ENCODE results near the gene CHD5.

CHD5 gene

DNA sequence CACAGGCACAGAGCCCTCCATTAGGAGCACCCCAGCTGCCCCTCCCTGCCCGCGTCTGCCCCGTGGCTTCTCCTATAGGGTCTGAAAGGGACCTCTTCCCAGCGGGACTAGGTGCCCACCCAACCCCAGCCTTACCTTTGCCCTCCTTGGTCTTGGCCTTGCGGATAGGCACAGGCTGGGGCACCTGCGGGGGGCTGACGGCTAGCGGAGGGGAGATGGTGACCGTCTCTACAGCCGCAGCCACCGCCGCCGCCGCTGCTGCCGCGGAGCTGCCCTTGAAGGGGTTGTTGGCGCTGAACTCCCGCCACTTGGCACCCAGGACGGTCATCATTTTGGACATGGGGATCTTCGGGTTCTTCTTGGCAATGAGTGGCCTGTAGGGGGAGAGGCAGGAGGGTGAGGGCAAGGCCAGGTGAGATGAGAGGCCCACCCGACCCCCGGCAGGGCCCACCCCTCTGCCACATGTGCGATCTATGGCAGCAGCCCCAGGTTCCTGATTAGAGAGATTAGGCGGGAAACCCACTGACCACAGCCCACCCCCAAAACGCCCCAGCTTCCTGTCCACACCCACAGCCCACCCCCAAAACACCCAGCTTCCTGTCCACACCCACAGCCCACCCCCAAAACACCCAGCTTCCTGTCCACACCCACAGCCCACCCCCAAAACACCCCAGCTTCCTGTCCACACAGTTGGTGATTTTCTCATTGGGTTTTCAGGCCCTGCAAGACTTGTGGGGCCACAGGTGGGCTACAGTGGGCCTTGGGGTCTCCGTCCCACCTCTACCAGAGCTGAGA, 25.4 kb downstream of the CHD5 start:
- DNase-seq (ENCODE audit: low spot score) = no peak

DNA sequence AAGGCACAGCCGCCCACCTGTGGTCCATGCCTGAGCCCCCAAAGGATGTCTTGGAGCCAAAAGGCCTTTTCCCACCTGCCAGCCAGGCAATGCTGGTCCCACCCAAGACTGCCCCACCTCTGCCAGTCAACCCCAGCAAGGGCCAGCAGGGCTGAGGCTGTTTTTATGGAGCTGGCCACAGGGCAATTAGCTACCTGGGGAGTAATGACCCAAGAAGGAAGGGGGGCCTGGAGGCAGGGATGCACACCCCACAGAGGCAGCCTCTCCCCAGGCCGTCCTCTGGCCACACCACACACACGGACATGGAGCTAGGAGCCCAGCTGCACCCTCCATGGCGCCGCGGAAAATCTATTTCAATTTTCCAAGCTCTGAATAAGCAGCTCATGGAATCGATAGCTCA, 27.2 kb downstream of the CHD5 start:
- DNase-seq (ENCODE audit: low spot score) = no peak

DNA sequence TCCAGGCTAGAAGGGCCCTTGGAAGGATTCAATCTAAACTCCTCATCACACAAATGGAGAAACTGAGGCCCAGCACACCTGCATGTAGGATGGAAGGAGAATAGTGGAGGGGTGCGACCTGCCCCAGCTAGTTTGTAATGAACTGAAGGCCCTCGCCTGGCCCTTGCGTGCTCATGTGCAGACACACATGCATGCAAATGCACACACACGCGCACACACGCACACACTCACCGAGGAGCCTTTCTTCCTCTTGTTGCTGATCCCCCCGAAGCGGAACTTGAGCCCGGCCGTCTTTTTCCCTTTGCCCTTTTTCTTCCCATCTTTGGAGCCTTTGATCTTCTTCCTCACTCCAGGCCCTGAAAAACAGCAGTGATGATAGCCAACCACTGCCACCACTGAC, 27.9 kb downstream of the CHD5 start:
- no peak for DNase-seq (ENCODE audit: low spot score)

DNA sequence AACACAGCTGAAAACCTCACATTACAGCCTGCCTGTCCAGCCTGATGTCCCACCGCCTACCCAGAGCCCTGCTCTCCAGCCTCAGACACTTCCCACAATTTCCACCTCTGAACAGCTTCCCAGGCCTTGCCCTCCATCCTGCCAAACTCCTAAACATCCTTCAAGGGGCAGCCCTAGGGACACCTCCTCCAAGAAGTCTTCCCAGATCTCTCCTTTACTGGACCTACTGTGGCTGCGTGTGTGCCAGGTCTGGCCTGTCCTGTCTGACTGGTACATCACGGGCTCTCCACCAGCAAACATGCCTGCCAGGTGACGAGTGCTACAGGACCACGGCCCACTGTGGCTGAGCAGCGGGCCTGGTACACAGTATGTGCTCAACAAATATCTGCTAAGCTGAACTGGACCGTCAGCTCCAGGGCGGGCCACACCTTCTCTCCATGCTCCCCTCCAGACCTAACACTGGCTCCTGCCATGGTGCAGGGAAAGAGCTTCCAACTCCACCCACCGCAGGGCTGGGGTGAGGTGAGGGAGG, 28.8 kb downstream of the CHD5 start:
- no peak for DNase-seq (ENCODE audit: low spot score)

DNA sequence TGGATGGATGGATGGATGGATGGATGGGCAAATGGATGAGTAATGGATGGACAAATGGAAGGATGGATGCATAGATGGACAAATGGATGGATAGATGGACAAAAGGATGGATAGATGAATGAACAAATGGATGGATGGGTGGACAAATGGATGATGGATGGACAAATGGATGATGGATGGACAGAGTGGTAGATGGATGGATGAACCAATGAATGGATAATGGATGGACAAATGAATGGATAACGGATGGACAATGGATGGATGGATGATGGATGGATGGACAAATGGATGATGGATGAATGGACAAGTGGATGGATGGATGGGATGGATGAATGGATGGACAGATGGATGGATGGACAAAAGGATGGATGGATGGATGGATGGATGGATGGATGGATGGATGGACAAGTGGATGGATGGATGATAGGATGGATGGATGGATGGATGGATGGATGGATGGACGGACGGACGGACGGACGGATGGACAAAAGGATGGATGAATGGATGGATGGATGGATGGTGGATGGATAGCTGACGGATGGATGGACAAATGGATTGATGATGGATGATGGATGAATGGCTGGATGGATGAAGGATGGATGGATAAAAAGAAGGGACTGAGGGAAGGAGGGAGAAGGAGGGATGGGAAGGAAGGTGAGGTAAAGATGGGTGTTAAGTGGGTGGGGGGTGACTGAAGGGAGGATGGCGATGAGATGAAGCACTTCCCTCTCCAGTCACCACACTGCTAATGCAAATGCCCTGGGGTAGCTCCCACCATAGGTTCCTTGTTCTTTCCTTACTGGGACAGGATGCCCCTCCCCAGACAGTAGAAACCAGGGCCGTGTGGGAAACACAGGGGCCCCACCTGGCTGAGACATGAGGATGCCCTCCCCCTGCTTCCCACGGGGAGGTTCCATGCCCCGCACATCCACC, 29.8 kb downstream of the CHD5 start:
- no peak for DNase-seq (ENCODE audit: low spot score)

DNA sequence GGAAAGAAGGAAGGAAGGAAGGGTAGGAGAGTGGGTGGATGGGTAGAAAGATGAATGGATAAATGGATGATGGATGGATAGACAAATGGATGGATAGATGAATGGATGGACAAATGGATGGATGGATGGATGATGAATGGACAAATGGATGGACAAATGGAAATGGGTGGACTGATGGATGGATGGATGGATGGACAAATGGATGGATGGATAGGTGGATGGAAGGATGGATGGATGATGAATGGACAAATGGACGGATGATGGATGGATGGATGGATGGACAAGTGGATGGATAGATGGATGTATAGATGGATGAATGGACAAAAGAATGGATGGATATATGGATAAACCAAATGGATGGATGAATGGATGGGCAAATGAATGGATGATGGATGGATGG, 30.5 kb downstream of the CHD5 start:
- DNase-seq (ENCODE audit: low spot score) = no peak

DNA sequence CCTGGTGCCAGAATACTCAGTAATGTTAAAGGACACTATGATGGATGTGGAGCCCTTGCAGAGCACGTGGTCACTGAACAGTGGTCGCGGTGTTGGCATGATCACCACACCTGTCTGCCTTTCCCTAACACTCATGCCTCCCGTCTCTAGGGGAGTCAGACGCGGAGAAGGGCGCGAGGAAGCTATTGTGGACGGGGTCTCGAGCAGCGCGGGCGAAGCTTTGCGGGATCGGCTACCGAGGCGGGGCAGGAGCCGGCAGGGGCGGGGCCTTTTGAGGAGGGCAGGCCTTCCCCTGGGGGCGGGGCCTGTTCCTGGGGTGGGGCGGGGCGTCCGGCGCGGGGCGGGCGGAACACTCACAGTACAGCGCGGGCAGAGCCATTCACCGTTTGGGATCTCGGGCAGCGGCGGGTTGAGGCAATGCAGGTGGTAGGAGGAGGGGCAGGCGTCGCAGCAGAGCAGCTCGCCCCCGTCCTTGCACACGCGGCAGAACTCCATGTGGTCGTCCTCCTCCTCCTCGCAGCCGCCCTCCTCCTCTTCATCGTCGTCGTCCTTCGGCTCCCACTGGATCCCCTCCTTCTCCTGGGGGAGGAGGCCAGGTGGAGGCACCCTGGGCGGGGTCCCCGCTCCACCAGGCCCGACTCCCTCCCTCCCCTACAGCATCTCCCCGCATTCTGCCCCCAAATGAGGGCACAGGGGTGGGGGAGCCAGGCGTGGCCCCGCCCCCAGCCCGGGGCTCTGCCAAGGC, 31.5 kb downstream of the CHD5 start:
- DNase-seq (ENCODE audit: low spot score) = peak; percentile 82

DNA sequence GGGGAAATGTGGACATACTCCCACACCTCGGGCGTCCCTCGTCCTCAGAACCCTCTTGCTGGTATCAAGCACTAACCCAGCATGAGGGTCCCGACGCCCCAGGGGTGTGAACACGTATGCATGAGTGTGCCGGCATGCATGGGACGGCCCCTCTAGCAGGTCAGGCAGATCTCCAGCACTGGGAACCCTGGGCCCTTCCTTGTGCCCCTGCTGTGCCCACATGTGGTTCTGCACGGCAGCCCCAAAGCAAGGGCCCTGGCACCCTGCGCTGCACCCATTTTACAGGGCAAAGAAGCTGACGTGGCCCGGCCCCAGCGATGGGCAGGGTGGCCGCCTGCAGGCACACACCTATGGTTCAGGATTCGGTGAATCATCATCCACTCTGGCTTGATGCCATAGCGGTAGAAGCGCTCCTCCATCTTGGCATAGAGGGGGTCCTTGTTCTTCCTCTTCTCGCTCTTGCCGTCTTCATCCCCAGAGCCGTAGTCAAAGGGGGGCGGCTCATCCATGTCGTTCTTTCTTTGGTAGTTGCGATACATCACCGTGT, 34.2 kb downstream of the CHD5 start:
- no peak for DNase-seq (ENCODE audit: low spot score)

DNA sequence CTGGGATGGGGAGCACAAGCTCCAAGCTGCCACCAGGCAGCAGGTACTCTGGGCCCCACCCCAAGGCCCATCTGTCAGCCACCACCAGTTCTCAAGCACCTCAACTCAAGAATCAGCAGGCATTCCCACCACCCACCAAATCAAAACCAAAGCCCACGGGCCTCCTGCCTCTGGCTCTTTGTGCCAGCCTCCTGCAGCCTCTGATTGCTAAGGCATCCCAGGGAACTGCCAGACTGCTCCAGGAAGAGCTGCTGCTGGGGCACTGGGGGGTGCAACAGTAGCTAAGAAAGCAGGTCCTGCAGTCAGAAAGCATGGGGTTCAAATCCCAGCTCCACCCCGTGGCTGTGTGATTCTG, 34.7 kb downstream of the CHD5 start:
- no peak for DNase-seq (ENCODE audit: low spot score)

DNA sequence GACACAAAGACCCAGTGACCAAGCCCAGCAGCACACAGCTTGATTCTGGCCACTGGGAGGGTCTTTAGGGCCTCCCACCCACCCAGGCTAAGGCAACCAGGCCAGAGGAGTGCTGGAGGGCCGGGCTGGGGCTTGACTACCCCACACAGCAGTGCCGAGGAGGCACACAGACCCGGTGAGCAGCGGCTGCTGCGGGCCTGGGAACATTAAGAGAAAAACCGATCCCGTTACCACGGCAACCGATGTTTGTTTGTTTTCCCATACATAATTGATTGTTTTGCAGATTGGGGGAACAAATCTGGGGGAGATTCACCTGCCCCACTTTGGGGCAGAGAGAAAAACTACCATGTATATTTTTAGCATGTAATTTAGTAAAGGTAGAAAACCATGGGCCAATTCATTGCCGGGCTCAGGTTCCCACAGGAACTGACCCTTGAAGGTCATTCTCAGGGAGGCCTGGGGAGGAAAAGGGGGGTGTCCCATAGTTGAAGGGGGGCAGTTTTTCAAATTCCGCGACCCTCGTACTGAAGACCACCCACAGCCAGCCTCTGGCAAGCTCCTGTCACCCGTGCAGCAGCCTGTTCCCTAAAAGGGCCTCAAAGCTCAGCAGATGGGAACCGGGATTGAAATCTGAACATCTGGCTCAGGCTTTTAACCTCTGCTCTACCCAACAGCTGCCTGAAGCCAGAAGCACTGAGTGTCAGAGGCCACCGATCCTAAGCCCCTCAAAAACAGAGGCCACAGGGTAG, 35.3 kb downstream of the CHD5 start:
- DNase-seq (ENCODE audit: low spot score) = no peak

DNA sequence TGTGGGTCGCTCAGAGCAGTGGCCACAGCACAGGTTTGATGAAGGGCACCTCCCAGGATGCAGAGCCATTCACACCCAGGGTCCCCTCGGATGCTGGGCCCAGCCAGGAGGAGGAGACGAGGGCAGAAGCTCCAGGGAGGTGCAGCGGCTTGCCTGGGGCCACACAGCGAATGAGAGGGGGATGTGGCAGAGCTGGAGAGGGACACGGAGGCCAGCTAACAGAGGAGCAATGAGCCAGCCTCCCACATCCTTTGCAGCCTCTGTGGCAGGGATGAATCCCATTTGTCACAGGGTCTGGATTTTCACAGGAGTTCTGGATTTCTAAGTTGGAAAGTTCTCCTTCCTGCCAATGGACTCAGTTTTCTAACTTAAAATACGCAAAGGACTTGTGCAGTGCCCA, 35.9 kb downstream of the CHD5 start:
- no peak for DNase-seq (ENCODE audit: low spot score)

DNA sequence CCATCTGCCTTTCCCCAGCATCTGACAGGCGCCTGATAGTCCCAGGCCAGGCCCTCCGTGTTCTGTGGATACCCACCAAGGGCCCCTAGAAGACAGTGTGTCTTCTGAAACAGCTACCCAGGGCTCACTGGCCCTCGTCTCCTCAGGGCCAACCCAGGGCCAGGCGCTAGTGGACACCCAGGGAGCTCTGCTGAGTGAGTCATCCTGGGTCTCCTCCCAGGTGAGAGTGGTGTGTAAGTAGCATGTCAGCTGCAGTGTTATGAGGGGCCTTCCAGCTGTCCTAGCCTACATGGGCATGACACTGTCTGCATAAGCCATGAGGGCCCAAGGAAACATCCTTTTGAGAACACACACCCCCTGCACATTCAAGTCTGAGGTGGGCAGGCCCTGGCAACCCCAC, 36.7 kb downstream of the CHD5 start:
- peak; percentile 57 for DNase-seq (ENCODE audit: low spot score)

DNA sequence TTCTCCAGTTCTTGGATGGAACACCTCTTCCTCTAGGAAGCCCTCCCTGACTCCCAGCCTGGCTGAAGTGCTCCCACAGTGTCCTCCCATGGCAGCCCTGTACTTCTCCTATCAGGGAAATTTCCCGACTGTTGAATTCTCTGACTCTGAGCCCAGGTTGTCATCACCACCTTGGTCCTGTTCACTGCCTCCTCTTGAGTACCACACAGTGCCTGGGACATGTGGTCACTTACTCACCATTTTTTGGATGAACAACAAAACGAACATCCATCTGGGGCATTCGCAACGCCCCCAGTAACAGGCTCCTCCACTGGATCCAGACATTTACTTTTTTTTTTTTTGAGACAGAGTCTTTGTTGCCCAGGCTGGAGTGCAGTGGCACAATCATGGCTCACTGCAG, 37.4 kb downstream of the CHD5 start:
- DNase-seq (ENCODE audit: low spot score) = no peak

DNA sequence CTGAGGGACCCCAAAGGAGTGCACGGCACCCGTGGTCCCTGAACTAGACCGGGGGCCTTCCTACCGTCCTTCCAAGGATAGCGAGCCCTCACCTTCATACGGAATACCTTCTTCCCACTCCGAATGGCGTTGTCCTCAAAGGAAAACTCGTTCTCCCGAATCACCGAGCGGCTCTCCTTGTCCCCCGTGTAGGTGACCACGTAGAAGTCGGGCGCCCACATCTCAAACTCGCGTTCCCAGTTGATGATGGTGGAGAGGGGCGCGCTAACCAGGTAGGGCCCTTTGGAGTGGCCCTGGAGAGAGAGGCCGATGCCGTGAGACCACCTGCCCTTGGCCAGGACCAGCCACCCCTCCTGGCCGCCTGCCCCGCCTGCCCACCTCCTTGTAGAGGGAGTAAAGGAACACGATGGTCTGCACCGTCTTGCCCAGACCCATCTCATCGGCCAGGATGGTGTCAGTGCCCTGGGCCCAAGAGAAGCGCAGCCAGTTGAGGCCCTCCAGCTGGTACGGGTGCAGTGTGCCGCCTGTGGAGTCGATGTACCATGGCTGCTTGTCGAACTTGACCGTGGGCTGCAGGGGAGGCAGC, 38.0 kb downstream of the CHD5 start:
- no peak for DNase-seq (ENCODE audit: low spot score)

DNA sequence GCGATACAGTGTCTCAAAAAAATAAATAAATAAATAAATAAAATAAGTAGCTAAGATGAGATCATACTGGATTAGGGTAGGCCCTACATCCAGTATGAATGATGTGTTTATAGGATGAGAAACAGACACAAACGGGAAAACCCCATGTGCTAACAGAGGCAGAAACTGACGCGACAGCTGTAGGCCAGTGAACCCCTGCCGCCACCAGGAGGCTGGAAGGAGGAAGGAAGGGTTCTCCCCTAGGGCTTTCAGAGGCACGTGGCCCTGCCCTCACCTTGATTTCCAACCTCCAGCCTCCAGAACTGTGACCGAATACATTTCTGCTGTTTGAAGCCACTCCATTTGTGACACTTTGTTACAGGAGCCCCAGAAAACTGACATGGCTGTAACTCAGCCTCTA, 38.5 kb downstream of the CHD5 start:
- DNase-seq (ENCODE audit: low spot score) = peak; percentile 16

DNA sequence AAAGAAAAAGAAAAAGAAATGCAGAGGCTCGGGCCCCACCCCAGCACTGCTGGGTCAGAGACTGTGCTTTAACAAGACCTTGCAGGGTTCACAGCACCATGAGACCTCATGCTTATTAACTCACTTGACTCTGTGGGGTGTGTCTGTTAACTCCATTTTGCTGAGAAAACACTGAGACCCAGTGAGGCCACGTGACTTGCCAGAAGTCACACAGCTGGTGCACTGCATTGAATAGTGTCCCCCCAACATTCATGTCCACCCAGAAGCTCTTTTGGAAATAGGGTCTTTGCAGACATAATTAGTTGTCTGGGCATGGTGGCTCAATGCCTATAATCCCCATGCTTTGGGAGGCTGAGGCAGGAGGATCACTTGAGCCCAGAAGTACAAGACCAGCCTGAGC, 39.7 kb downstream of the CHD5 start:
- no peak for DNase-seq (ENCODE audit: low spot score)

DNA sequence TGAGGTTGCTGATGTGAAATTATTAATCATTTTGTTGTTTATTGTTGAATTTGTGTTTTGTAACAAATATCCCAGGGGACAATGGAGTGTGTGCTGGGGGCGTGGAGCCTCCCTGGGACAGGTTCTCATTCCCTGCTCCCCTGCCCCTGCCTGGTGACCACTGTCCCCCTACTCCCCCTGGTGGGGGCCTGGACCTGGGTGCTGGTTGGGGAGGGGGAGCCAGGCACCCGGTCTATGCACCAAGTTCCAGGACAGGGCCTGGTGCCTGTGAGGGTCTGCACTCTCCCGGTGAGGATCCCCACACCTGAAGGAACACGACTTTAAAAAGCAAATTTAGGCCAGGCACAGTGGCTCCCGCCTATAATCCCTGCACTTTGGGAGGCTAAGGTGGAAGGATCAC, 42.4 kb downstream of the CHD5 start:
- no peak for DNase-seq (ENCODE audit: low spot score)

DNA sequence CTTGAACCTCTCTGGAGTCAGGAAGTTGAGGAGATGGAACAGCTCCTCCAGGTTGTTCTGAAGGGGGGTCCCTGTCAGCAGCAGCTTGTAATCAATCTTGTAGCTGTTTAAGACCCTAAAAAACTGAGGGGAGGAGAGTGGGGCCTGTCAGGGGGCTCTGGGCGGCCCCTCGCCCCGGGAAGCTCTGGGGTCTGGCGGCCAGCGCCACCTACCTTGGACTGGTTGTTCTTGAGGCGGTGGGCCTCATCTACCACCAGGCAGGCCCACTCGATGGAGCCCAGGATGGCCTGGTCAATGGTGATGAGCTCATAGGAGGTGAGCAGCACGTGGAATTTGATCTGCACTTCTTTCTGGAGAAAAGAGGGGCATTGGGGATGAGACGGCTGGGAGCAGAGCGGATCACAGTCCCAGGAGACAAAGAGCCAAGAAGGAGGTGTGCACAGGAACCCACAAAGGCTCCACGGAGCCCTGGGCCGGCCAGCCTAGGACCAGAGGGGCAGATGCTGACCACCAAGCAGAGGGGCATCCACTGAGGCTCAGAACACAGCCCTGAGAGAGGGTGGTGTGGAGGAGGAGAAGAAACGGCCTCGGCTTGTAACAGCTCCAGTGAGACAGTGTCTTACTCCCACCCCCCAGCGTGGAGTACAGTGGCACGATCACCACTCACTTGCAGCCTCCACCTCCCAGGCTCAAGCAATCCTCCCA, 43.5 kb downstream of the CHD5 start:
- no peak for DNase-seq (ENCODE audit: low spot score)

DNA sequence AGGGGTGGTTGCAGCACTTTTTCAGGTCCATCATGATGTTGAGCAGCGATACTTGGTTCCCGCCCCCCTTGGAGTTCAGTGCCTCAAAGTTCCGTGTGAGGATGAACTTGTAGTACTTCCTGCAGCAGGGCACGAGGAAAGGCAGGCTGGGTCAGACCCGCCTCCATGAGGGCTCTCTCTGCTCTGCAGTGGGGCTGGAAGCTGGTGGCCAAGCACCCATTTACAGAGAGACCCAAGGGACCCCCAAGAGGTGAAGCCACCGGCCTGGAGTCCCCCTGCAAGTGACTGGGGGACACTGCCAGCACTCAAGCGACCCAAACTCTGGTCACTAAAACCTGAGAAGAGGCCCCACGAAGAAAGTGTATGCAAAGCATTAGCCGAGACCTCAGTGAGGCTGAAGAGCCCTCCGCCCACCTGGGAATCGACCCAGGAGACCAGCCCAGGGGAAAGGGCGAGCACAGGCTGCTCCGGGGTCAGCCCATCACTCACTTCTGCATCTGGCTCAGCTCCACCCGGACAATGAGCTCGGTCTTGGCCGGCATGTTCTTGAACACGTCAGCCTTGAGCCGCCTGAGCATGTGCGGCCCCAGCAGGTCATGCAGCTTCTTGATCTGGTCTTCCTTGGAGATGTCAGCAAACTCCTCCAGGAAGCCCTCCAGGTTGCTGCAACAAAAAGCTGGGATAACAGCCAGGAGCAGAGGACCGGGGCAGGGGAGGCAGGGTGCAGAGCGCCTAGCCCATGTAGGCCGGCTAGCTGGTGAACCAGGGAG, 45.2 kb downstream of the CHD5 start:
- DNase-seq (ENCODE audit: low spot score) = no peak

DNA sequence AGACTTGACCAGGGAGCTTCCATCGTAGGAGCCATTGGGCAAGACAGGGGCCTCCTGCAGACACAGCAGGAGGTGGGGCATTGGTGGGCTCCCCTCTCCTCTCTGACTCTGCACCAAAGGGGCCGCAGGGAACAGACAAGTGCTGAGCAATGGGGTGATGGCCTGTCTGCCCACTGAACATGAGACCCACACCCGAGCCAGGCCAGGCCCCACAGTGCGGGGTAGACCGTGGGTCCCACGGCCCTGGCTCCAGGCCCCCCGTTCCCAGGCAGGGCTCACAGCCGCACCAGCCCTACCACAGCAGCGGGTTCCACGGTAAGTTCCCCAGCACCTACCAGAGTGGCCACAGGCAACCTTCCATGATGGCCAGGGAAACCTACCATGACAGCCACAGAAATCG, 45.9 kb downstream of the CHD5 start:
- DNase-seq (ENCODE audit: low spot score) = no peak
